NCI-H748 treated with DMSO at 0.1 percent for 48 hours (cell line): ENCODE measurements around the gene CSNK1G2.
A peak's percentile ranks its signal among the peaks of the same experiment; 100 is the strongest.

Source experiments
- DNase-seq: peaks from one replicate; lab custom pipeline; 2025; lab: John Stamatoyannopoulos, UW

Gene CSNK1G2

GRCh38 chr19:1918975-1919374 is 22.0 kb upstream of the CSNK1G2 start:
- no peak for DNase-seq

GRCh38 chr19:1920644-1921043 is 20.3 kb upstream of the CSNK1G2 start:
- DNase-seq: no peak

- no peak for DNase-seq
These were observed 19.6 kb upstream of the CSNK1G2 start for GRCh38 chr19:1921326-1921725.

GRCh38 chr19:1921825-1922224 is 19.1 kb upstream of the CSNK1G2 start:
- DNase-seq: no peak

DNA sequence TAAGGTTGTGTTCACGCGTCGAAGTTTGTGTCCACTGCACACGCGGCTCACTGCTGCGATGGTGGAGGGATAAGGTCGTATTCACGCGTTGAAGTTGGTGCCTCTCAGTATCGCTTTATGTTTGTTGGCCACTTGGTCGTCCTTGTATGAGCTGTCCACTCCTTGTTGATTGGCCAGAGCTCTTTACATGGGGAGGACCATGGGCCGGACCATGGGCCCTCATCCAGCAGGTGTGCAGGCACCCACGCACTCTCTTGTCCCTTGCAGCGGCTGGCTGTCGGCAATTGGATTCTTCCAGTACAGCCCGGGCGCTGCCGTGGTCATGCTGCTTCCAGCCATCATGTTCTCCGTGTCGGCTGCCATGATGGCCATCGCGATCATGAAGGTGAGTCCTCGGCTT is 18.2 kb upstream of the CSNK1G2 start:
- no peak for DNase-seq

DNA sequence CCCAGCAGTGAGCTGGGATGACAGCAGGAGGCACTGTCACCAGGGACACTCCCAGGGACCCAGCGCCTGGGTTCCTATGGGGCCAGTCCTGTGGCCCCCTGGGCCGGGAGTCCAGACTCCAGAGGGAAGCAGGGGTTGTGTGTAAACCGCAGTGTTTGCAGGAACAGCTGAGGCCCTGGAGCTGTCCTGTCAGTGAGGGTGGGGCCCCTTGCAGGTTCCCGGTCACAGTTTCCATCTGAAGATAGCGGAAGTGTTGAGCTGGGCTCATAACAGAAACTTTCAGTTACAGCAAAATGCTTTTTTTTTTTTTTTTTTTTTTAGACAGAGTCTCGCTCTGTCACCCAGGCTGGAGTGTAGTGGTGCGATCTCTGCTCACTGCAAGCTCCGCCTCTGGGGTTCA is 17.7 kb upstream of the CSNK1G2 start:
- DNase-seq: no peak

DNA sequence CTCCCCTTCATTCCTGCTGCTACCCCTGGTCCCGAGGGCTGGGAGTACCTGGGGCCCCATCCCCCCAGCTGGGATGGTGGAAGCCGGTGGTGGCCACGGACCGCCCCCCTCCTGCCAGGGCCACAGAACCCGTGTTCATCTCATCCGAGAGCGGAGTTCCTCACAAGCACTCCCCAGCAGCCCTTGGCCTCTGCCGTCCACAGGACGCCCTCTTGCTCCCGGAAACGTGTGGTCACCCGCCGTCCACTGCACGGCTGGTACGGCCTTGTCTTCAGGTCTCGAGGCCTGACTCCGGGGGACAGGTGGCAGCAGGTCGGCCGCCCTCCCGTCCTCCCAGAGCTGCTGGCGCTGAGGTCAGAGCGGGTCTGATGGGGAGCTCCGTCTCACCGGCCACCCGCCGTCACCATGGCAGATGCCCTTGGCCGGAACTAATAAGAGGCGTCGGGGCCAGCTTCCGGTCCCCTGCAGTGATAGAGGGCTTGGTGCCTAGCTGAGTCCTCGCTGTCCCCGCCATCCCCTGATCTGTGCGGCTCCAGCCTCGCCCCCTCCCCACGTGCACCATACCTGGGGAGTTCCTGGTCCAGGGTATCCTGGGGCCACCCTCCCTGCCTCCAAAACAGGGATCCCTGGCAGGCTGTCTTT is 16.5 kb upstream of the CSNK1G2 start:
- DNase-seq: no peak

DNA sequence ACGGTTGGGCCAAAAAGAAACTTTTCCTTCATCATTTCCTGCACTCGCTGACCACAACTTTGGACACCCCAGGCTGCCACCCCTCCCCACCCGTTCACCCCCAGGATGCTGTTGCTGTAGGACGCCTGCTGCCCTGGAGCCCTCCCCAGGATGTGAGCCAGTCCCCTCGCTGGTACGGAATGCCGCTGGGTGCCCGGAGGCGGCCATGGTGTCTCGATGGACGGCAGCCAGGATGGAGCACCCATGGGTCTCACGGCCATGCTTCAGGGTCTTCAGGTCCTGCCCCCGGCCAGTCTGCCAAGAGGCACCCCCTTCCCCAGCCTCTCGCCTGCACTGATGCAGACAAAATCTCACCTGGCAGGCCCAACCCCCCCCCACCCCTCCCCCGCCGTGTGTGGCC is 15.4 kb upstream of the CSNK1G2 start:
- no peak for DNase-seq

DNA sequence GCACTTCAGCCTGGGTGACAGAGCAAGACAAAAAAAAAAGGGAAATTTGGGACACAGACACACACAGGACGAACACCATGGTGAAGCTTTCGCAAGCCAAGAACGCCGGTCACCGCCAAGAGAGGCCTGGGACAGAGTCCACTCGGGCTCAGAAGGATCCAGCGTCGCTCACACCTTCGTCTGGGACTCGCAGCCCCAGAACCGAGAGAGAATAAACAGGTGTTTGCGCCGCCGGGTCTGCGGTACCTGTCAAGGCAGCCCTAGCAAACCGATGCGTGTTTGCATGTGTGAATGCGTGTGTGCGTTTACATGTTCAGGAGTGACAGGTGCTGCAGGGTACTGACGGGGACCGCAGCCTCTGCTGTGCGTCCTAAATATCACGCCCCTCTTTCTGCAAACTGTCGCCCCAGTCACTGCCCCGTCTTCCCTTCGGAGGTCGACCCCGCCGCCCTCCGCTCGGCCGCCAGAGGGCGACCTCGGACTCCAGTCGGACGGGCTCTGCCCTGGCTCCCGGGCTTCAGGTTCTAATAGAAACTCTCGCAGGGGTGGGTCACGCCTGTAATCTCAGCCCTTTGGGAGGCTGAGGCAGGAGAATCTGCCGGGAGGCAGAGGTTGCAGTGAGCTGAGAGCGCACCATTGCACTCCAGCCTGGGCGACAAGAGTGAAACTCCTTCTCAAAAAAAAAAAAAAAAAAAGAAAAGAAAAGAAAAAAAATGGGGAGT is 11.8 kb upstream of the CSNK1G2 start:
- peak; percentile 0 for DNase-seq

- DNase-seq: no peak
These were observed 9.5 kb upstream of the CSNK1G2 start for GRCh38 chr19:1931445-1931844.

- no peak for DNase-seq
These were observed 8.6 kb upstream of the CSNK1G2 start for GRCh38 chr19:1932395-1932794.

DNA sequence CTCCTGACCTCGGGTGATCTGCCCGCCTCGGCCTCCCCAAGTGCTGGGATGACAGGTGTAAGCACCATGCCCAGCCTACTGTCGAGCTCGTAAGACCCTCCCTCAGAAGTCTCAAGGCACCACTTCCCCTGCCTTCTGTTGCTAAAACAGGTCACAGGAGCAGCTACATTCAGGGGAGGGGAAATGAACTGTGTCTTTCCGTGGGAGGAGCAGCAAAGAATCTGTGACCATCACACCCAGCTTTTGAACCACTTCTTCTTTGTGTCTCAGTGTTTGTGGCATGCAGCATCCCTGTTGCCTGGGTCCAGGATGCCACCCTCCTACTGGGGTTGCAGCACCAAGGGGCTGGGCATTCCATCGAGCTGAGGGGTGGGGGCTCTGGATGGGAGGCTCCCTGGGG is 7.7 kb upstream of the CSNK1G2 start:
- DNase-seq: no peak

DNA sequence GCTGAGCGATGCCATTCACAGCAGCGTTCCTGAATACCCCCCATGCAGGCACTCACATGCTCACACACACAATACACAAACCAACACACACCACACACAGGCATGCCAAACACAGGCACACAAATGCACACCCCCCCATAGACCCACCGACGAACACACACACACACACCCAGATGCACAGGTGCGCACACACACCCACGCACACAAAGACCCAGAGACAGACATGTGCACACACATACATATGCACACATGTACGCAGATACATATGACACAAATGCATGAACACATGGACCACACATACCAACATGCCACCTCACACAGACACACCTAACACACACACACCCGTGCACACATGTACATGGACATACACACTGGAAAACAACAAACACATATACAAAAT is 7.0 kb upstream of the CSNK1G2 start:
- DNase-seq: no peak

GRCh38 chr19:1935484-1936208 is 5.3 kb upstream of the CSNK1G2 start:
- no peak for DNase-seq

- DNase-seq: no peak
These were observed 4.5 kb upstream of the CSNK1G2 start for GRCh38 chr19:1936430-1936829.

- no peak for DNase-seq
These were observed 3.9 kb upstream of the CSNK1G2 start for GRCh38 chr19:1936916-1937610.

DNA sequence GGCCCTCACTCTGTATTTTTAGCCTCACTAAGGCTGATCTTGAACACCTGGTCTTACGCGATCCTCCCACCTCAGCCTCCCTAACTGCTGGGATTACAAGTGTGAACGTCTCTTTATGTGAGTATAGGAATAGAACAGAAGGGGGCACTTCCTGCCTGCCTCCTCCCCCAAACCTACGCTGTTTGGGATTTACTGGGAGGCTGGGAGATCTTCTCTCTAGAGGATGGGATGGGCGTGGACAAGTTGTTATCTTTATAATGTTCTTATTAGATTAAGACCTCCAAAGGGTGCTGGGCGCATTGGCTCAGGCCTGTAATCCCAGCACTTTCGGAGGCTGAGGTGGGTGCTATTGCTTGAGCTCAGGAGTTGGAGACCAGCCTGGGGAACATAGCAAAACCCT is 2.9 kb upstream of the CSNK1G2 start:
- no peak for DNase-seq

GRCh38 chr19:1942078-1942933 is 1.3 kb downstream of the CSNK1G2 start:
- DNase-seq: peak; percentile 20

DNA sequence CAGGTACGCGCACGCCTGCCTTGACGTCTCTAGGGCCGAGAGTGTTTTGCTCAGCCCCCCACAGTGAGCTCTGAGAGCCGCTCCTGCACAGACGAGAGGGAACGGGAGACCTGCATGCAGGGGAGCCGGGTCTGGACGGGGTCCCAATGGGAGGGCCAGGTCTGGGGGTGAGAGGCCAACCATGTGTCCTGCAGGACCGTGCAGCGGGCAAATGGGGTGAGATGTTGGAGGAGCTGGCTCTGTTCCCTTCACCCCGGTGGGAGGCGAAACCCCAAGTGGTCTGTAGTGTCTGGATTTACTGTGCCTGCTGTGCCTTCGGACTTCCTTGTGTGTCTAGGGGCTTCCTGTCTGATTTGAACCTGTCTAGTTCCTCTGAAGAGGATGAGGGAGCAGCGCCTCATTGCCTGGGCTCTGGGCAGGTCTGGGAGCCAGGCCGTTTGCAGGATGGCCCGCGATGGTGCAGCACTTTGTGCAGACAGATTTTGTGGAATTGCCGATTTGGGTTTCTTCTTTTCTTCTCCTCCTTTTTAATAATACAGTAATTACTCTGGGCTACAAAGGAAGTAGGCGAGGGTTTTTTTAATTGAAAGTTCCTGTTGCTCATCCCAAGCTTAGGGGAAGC is 2.1 kb downstream of the CSNK1G2 start:
- DNase-seq: no peak

GRCh38 chr19:1943661-1944087 is 2.7 kb downstream of the CSNK1G2 start:
- no peak for DNase-seq
